Colonic mucosa (tissue), 4 donors: ENCODE results near the gene ACTR5. TPM values are rescaled to one million over a fixed set of nuclear protein-coding genes. Genes with fewer than 3 reads are reported as not detected.
A peak's percentile ranks its signal among the peaks of the same experiment; 100 is the strongest.

ENCODE experiments used
- DNase-seq: peaks from one replicate; pipeline ENCODE4 v3.0.0-alpha.2; 2020
- H3K27ac ChIP-seq: fragments of 200-600 bp; one replicate; pipeline ENCODE4 v1.8.0; 2021
- H3K27me3 ChIP-seq: fragments of 200-600 bp; one replicate; pipeline ENCODE4 v1.8.0; 2021
- H3K36me3 ChIP-seq: fragments of 200-600 bp; one replicate; pipeline ENCODE4 v1.8.0; 2021
- H3K4me1 ChIP-seq: fragments of 200-600 bp; one replicate; pipeline ENCODE4 v1.8.0; 2021; ENCODE audit warnings: mild to moderate bottlenecking
- H3K4me3 ChIP-seq: fragments of 200-600 bp; one replicate; pipeline ENCODE4 v1.8.0; 2021
- H3K9ac ChIP-seq, 2 donors: one replicate each; pipeline ENCODE4 v1.7.0; 2013; ENCODE audit warnings: control low read depth in 2 of 2, low read depth in 2 of 2, low read length in 2 of 2
- H3K9me3 ChIP-seq: fragments of 200-600 bp; one replicate; pipeline ENCODE4 v1.8.0; 2021
- intact Hi-C: fragments of 100-400 bp; cut with DNase I; formaldehyde crosslinking; loops from one replicate; pipeline ENCODE4 v1.14.1; 2022
- total RNA-seq, 2 donors: library from RNA; stranded (reverse); fragmentation: NEBNext Ultra II Directional in 1 of 2; extraction: Animal tissue kit (Norgen Biotek cat#: 25700) in 1 of 2; gene quantifications; one replicate each; pipeline ENCODE4 v1.2.1, GENCODE V29; 2021
- TF ChIP-seq, protein P1 (sequence below): fragments of 200-600 bp; IDR thresholded peaks from one replicate; pipeline ENCODE4 v1.8.0; 2022; ENCODE audit warnings: antibody characterized with exemption, mild to moderate bottlenecking
- donor health status: healthy.
- donor health status: DM: no; HTN: no; CAD: no.
- donor health status: DM: no; HTN: no; CAD: no.

The ACTR5 gene
- total RNA-seq, 2 donors from 2014 or later = 4.6 to 8.3 TPM

DNA sequence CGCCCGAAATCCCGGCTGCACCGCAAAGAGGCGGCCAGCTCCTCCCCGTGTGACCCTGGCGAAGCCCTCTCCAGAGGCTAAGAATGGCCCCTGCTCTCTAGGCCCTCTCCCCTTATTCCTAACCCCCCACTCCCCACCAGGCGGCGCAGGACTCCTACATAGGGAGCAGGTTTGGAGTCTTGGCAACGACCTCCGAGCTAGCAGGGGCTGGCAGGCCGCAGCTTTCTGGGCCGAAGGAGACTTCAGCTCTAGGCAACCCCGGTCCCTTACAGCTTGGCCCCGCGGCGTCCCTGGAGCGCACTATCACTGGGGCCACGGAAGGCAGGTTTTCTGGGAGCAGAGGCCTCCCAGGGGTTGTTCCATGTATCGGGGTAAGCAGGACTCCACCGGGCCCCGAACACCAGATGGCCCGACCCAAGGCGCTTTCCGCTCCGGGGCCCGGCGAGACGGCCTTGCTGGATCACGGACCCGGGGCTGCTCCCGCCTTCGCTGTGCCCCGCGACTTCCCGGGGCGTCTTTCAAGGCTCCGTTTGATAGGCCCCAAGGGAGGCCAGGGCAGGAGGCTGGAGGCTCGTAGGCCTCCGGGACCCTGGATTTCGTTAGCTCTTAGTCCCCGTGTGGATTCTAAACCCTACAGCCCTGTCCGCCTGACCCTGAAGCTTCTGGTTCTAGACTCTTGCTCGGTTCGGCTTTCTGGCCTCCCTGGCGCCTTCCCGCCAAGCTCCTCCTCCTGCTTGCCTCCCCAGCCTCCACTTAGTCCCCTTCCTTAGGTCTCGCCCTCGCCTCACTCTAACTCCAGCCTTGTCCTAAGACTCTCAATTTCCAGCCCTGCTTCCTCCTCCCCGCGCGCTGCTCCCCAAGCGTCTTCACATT is 22.1 kb upstream of the ACTR5 start:
- no peak for DNase-seq
- peaks cover 97% of the 10 kb centered on the region for H3K27me3 ChIP-seq
- H3K4me3 ChIP-seq = no peak overlapping the region
- H3K27ac ChIP-seq = no peak overlapping the region
- intact Hi-C loops = no loop called here
- TF ChIP-seq, protein P1, sequence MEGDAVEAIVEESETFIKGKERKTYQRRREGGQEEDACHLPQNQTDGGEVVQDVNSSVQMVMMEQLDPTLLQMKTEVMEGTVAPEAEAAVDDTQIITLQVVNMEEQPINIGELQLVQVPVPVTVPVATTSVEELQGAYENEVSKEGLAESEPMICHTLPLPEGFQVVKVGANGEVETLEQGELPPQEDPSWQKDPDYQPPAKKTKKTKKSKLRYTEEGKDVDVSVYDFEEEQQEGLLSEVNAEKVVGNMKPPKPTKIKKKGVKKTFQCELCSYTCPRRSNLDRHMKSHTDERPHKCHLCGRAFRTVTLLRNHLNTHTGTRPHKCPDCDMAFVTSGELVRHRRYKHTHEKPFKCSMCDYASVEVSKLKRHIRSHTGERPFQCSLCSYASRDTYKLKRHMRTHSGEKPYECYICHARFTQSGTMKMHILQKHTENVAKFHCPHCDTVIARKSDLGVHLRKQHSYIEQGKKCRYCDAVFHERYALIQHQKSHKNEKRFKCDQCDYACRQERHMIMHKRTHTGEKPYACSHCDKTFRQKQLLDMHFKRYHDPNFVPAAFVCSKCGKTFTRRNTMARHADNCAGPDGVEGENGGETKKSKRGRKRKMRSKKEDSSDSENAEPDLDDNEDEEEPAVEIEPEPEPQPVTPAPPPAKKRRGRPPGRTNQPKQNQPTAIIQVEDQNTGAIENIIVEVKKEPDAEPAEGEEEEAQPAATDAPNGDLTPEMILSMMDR = no peak
- no peaks in the 10 kb centered on the region for H3K9me3 ChIP-seq
- no peaks in the 10 kb centered on the region for H3K36me3 ChIP-seq
- no peaks in the 10 kb centered on the region for H3K4me1 ChIP-seq
- no peak overlapping the region for H3K9ac ChIP-seq

DNA sequence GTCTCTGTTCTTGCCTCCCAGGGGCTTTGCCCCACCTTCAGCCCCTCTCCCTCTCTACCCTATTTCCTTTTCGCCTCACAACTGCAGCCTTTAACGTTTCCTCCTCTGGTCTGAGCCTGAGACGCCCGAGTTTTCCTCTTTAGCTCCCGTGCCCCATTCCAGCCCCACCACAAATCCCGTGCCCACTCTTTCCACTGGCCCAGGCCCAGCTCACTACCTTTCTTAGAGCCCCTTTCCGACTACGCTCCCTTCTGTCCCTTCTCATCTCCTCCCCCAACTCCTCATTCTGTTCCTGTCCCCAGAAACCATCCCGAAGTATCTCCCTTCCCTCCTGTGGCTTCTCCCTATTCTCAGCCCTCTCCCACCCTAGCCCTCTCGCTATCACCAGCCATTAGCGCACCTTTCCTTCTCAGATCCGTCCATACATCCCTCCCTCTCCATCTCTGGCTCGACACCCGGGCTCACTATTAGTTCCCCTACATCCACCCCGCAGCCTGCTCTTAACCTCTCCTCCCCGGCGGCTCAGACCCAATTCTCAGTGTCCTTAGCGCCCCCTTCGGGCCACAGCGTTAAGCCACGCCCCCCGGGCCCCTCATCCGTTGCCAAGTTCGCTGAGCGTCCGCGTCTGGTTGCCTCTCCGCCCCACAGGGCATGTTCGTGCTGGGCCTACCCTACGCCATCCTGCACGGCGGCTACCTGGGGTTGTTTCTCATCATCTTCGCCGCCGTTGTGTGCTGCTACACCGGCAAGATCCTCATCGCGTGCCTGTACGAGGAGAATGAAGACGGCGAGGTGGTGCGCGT is 21.3 kb upstream of the ACTR5 start:
- Histone ChIP-seq H3K4me1 (no peaks in the 10 kb centered on the region), H3K9me3 (no peaks in the 10 kb centered on the region), H3K27ac (no peak overlapping the region), H3K9ac (no peak overlapping the region), H3K4me3 (no peak overlapping the region), H3K27me3 (peaks cover 98% of the 10 kb centered on the region), H3K36me3 (no peaks in the 10 kb centered on the region)
- TF ChIP-seq, protein P1 = no peak
- intact Hi-C loops = no loop called here
- DNase-seq = peak; percentile 30

DNA sequence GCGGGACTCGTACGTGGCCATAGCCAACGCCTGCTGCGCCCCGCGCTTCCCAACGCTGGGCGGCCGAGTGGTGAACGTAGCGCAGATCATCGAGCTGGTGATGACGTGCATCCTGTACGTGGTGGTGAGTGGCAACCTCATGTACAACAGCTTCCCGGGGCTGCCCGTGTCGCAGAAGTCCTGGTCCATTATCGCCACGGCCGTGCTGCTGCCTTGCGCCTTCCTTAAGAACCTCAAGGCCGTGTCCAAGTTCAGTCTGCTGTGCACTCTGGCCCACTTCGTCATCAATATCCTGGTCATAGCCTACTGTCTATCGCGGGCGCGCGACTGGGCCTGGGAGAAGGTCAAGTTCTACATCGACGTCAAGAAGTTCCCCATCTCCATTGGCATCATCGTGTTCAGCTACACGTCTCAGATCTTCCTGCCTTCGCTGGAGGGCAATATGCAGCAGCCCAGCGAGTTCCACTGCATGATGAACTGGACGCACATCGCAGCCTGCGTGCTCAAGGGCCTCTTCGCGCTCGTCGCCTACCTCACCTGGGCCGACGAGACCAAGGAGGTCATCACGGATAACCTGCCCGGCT is 20.6 kb upstream of the ACTR5 start:
- Histone ChIP-seq H3K27ac (no peak overlapping the region), H3K27me3 (peaks cover 97% of the 10 kb centered on the region), H3K9ac (no peak overlapping the region), H3K9me3 (no peaks in the 10 kb centered on the region), H3K4me3 (no peak overlapping the region), H3K4me1 (no peaks in the 10 kb centered on the region), H3K36me3 (no peaks in the 10 kb centered on the region)
- intact Hi-C loops = no loop called here
- TF ChIP-seq, protein P1 = no peak
- no peak for DNase-seq

DNA sequence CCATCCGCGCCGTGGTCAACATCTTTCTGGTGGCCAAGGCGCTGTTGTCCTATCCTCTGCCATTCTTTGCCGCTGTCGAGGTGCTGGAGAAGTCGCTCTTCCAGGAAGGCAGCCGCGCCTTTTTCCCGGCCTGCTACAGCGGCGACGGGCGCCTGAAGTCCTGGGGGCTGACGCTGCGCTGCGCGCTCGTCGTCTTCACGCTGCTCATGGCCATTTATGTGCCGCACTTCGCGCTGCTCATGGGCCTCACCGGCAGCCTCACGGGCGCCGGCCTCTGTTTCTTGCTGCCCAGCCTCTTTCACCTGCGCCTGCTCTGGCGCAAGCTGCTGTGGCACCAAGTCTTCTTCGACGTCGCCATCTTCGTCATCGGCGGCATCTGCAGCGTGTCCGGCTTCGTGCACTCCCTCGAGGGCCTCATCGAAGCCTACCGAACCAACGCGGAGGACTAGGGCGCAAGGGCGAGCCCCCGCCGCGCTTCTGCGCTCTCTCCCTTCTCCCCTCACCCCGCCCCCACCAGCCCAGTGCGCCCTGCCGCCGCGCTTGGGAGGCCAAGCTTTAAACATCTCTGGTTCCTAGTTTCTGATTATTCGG is 20.0 kb upstream of the ACTR5 start:
- TF ChIP-seq, protein P1 = no peak
- no peak for DNase-seq
- Histone ChIP-seq H3K27ac (no peak overlapping the region), H3K4me1 (no peaks in the 10 kb centered on the region), H3K9me3 (no peaks in the 10 kb centered on the region), H3K9ac (no peak overlapping the region), H3K27me3 (peaks cover 96% of the 10 kb centered on the region), H3K36me3 (no peaks in the 10 kb centered on the region), H3K4me3 (no peak overlapping the region)
- intact Hi-C loops = no loop called here
